ENCODE results near the gene SPATA13.
A peak's percentile ranks its signal among the peaks of the same experiment; 100 is the strongest.
"Not testable (repeated sequence)": the region's sequence is repeated elsewhere in the genome, so short reads cannot be mapped to it uniquely, and the experiment has no call there.

SPATA13 gene

DNA sequence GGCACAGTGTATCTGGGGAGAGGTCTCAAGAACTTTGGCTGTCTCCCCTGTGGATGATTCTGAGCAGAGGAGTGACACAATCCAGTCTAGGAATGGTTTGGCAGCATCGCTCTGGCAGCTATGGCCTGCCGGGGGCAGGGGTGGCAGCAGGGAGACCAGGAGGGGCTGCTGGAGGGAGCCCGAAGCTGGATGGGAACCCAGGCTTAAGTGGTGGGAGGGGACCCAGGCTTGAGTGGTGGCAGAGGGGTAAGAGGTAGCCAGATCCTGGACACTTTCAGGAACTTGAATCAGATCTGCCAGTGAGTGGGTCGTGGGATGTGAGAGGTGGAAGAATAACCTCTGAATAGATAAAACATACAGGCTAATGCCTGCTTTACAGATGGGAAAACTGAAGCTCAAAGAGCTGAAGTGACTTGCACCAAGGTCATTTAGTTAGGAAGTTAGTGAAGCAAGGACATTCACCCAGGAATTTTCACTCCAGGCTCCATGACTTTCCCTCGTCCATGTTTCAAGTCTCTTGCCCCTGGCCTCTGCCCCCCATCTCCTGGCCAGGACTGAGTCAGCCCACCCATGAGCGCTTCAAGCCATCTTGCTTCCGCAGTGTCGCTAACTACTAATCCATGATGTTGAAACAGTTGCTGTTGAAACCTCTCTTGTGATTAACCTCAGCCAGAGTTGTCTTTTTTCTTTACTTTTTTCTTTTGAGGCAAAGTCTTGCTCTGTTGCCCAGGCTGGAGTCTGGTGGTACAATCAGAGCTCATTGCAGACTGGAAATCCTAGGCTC, 119.0 kb downstream of the SPATA13 start:
- DNase-seq (ENCODE audit: low spot score): no peak

DNA sequence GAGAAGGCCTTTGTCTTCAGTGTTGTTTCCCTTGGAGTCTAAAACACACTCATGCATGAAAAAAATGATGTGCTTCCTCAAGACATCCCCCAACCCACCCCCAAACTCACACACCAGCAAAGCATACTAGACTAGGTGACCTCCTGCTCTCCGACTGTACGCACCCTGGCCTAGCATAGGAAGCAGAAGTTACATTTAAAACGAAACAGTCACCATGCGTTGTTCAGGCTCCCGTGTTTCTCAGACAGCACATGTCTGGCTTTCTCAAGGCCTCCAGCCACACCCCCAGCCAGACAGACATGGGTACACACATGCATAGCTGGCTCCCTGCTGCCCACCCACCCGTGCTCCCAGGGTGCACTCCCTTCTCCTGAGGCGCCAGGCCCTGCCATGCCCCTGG, 120.2 kb downstream of the SPATA13 start:
- no peak for DNase-seq (ENCODE audit: low spot score)

DNA sequence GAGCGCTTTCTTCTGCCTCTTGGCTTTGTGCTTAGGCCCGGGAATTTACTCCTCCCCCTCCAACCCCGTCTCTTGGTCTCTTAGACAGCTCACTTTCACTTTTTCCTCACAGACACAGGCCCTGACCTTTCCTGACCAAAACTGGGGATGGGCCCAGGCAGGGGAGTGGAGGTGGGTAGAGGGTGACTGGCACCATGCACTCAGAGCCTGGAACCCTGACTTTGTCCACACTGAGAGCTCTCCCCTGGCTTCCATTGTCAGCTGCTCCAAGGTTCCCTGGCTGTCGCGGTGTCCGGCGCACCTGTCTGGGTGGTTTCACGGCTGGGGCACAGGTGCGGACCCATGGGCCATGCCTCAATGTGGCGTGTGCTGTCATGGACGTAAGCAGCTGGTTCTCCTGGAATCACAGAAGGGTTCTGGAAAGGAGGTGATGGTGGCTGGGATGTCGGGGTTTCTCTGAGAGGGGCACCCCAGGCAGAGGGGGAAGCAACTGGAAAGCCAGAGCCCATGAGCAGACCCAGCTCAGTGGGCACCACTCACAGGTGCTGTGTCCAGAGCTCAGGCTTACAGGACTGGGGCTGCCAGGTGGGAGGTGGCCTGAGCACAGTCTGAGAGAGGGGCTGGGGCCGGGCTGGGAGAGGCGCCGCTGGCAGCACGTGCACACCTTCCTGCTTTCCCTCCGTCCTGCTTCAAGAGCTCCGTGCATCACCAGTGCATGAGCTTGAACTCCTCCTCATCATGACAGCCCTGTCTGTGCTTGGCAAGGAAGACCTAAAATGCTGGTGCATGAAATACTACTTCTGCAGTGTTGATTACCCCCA, 120.9 kb downstream of the SPATA13 start:
- no peak for DNase-seq (ENCODE audit: low spot score)

DNA sequence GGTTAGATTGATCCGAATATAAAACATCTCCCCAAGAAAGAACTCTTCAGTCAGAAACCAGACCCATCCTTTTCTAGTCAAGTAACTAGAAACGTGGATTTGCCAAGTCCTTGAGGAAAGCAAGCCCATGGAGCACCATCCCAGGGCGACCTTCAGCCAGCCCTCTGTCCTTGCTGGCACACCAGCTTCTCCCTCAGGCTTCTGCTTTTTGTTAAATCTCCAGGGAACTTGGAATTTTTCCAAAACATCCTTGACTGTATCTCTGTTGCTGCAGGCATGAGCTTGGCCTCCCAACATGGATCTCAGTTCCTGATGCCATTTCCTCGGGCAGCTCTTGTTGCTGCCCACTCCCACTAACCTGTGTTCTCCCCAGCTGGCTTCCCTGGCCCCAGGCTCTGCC, 121.7 kb downstream of the SPATA13 start:
- no peak for DNase-seq (ENCODE audit: low spot score)

DNA sequence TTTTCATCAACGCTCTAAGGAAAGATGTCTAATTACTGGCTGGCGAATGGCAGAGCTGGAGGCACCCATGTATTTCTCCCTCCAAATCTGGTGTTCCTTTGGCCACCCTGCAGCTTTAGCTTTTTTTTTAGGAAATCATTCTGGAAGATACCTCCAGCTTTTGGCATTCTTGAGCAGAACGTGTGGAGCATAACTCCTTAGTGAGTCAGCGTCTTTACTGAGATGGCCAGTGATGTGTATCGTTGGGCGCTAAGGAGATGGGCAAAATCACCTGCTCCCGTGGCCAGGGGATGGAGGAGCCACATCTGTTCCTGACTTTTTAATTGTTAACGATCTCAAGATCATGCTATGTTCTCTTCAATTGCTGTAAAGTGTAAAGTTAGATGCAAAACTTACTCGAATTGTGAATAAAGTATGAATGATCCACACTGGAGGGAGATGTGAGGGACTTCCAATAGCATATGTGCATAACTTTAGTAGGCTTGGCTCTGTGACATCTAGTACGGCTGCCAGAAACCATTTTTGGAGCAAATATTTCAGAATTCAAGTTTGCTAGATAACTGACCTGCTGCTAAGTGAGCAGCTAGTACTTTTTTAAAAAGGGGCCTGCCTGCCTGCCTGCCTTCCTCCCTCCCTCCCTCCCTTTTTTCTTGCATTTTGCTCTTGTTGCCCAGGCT, 124.5 kb downstream of the SPATA13 start:
- DNase-seq (ENCODE audit: low spot score): no peak

DNA sequence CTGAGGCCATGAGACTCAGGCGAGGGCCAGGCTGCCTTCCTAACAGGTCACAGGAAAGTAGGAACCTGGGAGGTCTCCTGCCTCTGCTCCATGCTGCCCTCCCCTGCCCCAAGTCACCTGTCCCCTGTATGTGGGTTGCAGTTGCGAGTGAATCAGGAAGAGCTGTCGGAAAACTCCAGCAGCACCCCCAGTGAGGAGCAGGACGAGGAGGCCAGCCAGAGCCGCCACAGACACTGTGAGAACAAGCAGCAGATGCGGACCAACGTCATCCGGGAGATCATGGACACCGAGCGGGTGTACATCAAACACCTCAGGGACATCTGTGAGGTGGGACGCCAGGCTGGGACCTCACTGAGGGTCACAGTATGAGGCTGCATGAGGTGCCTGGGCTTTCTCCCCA, 126.1 kb downstream of the SPATA13 start:
- no peak for DNase-seq (ENCODE audit: low spot score)

DNA sequence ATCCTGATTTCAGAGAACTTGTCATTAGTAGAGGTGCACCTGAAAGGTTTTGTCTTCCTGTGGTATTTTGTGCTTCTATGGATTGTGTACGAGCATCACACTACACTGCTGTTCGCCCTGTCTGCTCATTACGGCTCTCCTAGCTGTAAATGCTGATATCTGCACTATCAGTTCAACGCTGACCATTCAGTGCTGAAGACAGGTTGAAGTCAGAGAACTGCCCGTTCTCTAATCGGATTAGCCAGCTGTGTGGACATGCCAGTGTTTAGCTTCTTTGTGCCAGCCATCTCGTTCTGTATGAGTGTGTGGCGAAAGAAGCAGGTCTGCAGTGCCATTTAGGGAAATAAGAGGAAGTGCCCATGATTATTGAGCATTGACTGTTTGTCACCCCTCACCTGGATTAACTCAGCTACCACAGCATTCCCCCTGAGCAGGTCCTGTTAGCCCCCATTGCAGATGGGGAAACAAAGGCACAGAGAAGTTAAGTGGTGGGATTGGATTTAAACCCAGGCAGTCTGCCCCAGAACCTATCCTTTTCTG, 127.3 kb downstream of the SPATA13 start:
- no peak for DNase-seq (ENCODE audit: low spot score)

DNA sequence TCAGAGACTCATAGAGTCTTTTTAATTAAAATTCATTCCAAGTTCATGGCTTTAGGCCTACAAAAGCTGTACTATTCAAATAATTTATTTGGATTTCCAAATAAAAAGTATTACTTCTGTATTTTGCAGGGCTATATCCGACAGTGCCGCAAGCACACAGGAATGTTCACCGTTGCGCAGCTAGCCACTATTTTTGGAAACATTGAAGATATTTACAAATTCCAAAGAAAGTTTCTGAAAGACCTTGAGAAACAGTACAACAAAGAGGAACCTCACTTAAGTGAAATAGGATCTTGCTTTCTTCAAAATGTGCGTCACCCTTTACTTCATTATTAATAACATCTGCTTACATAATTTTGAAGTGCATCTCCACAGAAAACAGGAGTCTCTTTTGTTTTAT, 128.3 kb downstream of the SPATA13 start:
- DNase-seq (ENCODE audit: low spot score): no peak

DNA sequence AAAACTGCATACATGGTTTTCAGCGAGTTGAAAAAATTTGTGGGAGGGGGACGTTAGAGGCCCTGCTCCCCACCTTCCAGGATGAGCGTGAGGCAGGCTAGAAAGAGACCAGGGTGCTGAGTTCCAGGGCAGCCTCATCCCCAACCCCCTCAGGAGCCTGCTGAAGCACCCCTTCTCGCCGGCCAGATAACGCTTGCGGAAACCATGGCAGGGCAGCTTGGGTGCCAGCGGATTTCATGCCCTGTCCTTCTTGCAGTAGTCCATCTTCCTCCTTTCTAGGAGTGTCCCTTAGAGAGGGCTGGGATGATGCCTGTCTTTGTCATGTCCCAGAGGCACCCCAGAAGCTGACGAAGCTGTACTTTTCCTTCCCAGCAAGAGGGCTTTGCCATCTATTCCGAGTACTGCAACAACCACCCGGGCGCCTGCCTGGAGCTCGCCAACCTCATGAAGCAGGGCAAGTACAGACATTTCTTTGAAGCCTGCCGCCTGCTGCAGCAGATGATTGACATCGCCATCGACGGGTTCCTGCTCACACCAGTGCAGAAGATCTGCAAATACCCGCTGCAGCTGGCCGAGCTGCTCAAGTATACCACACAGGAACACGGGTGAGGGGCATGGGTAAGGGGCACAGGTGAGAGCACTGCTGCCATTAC, 129.9 kb downstream of the SPATA13 start:
- no peak for DNase-seq (ENCODE audit: low spot score)

DNA sequence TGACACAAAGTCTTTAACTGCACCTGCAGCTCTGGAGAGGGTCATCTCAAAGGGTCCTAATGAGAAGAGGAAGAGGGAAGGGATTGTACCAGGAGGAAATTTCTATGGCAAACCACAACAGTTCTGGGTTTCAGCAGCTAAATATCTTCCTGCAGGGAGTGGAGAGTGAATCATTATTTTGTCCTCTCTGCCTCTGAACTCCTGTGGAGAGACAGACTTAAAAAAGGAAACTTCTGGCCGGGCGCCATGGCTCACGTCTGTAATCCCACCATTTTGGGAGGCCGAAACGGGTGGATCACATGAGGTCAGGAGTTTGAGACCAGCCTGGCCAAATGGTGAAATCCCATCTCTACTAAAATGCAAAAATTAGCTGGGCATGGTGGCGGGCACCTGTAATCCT, 132.0 kb downstream of the SPATA13 start:
- no peak for DNase-seq (ENCODE audit: low spot score)

DNA sequence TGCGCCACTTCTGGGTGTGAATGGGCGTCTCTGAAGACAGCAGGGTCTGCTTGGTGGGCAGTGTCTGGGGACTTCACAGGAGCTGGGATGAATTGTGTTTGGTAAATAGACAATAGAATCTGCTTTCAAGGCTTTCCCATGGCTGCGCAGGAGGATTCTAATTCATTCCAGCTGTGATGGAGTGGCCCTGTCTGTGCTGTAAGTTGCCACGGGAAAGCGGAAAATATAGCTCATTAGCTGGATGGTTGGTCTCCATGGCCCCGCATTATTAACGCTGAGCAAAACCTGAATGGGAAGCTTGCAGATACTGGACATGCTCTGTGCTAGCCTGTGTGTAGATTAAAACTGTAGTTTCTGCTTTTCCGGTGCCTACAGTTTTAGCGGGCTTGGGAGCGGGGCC, 133.2 kb downstream of the SPATA13 start:
- no peak for DNase-seq (ENCODE audit: low spot score)

DNA sequence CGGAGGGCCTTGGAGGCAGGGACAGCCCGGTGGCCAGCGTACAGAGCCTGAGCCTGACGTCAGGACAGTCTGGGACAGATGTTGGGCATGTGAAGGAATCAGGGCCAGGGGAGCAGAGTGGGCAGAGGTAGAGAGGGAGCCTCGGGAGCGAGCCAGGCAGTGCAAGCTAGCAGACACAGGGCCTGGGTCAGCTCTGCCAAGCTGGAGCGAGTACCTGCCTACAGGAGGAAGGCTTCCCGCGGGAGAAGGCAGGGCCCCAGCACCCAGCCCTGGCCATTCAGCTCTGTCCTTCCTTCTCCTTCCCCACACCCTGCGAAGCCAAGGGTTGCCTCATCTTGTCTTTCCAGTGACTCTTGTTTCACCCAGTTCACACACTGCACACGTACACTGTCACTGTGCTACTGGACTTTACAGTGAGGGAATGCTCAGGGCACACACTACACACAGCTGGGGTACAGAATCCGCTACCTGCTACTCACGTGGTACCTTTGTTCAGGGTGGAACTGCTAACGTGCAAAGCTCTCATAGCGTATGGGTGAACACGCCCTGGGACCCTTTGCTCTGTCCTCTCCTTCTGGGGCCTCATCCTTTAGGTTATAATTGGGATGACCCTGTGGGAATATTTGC, 139.1 kb downstream of the SPATA13 start:
- no peak for DNase-seq (ENCODE audit: low spot score)

DNA sequence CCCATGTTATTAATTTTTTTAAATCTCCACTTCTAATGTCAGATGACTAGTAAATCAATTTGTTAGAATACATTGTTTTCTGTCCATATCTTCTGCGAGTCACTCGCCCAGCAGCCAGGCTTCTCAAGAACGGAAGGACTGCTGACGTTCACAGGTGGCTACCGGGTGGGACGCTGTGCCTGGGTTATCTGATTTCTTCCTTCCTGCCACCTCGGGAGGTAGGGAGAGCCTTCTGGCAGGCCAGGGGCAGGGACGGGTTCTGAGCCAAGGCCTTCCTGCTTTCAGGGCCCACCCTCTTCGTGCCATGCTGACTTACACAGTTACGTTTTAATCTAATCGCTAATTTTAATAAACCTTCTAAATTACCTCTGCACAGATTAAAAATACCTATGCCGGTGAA, 140.9 kb downstream of the SPATA13 start:
- DNase-seq (ENCODE audit: low spot score): no peak

DNA sequence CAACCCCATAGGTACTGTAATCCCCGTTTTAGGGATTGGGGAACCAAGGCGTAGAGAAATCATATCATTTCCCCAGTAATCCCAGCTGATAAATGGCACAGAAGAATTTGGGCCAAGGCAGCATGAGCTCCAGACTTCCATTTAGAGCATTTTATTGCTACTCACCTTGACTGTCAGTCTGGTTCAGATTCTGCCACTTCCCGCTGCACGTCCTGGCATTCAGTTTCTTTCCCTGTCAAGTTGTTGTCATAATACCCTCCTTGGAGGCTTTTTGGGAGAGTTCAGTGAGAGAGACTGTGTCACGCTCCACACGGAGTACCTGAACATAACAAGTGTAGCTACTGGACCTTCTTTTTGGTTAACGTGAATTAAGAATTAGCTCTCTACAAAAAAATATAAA, 141.4 kb downstream of the SPATA13 start:
- DNase-seq (ENCODE audit: low spot score): no peak

DNA sequence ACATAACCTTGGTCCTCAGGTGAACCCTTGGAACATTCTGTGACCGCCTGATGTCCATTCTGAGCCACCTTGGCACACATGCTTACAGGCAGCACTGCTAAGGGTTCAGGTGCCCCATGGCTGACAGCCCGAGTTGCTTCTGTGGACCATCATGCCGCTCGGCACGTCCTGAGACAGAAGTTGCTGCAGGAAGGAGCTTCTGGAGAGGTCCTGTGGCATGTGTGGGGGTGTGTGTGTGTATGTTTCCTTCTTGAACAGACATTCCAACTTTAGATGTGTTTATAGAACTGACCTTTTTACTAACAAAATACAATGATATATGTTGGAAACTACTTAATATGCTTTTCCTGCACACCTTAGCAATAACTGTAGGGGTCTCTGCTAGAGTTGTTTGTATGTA, 144.1 kb downstream of the SPATA13 start:
- no peak for DNase-seq (ENCODE audit: low spot score)

DNA sequence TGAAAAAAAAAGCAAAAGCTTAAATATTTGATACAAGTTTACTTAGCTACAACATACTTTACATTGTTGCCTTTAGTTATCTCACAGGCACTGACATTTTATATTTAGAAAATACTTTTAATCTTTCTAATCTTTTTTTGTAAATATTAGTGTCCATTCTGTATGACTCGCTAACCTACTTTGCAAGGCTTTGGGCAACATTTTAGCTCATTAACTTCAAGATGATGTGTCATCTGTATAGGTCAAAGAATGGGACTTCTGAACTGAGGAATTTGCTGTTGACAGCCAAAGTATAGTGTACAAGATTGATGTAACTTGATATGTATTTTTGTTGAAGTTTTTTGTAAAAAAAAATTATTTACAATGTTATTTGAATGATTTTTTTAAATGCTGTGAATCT, 146.1 kb downstream of the SPATA13 start:
- DNase-seq (ENCODE audit: low spot score): peak; percentile 29

DNA sequence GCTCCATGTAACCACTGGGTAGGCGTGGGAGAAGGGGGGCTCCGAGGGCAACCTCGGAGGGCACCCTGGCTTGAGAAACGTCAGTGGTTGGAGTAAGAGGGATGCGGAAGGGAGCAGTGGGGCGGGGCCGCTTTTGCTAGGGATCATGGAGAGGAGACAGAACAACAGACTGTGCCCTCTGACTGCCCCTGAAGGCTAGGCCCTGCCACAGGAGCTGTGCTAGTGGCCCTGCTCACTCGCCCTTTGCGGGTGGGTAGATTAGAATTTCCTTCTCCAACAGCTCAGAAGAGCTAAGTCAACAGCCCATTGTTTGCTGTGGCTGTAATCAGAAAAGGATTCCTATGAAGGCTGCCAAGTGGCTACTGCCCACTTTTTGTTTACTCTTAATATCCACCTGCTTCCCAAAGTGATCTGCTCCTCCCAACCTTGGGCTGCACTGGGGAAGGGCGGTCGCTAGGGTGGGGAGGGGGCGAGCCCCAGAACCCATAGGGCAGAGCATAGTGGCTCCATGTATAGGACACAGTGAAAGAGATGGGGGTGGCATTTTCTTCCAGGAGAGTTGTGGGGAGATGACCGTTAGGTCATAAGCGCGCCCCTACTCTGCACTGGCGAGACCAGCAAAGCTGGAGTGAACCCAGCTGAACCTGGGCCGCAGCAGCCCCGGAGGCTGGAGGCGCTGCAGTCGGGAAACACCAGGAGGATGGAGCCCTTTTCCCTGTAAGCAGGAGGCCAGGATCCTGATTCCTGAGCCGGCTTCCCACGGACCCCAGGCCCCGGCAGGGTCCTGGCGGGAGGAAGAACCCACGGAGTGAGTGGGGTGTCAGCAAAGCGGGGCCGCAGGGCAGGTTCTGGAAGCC, 146.9 kb downstream of the SPATA13 start:
- DNase-seq (ENCODE audit: low spot score): no peak

DNA sequence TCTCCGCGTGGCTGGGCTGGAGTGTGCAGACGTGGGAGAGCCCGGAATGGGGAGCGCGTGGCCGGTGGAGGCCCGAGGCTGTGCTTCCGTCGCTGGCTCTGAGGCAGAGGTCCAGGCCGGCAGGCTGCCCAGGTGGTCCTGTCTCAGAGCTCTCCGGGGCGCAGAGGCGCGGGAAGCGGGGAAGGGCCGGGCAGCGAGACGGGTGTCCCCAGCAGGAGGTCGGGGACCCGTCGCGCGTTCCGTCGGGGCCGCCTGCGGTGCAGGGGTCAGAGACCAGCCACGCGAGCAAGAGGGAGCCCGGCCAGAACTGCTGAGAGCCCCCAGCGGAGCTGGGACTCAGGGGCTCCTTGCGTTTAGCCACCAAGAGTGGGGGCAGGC, 147.5 kb downstream of the SPATA13 start:
- no peak for DNase-seq (ENCODE audit: low spot score)

DNA sequence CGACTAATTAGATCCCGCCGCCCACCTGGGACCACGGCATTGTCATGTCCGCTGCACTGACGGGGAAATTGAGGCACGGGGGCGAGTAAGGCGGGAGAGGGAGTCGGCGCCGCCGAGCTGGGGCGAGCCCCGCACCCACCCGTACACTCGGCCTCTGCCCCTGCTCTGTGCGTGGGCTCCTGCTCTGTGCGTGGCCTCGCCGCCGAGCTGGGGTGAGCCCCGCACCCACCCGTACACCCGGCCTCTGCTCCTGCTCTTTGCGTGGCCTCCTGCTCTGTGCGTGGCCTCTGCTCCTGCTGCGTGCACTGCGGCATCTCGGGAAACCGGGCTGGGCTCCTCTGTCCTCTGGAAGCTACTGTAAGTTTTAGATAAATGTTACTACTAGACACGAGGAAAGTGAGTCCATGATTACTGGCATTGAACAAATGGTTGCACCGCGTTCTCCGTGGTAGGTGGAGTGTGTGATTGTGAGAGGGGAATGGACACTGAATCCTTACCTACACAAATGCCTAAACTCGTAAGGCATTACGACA, 148.0 kb downstream of the SPATA13 start:
- DNase-seq (ENCODE audit: low spot score): no peak

DNA sequence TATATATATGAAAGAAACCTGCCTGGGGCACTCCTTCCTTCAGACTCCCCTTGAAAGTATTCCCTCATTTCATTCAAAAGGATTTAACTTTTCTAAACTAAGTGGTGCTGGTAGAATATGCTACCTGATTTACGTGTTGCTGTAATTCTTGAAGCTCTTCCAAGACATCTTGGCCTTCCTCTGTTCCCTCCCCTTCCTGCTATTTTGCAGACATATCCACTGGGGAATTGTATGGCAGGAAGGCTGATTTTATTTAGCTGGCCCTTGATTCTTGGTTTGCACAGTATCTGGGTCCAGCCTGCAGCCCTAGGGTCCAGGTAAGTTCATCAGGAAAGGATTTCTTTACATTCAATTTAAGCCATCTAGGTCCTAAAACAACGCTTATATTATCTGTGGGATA, 148.8 kb downstream of the SPATA13 start, which contains the start of gene C1QTNF9:
C1QTNF9 (plus strand) TSS at position 281 of the 400 bp plus-strand sequence. CDS start 6,424 bp downstream, outside the sequence.
- DNase-seq (ENCODE audit: low spot score): not testable (repeated sequence)
